Left hindlimb (tissue), 1 donor: Measurements from ENCODE around the gene ATF5.
"Not testable (repeated sequence)": the region's sequence is repeated elsewhere in the genome, so short reads cannot be mapped to it uniquely, and the experiment has no call there.

Experiments
- DNase-seq: peaks from one replicate; pipeline ENCODE4 v3.0.0-alpha.2; 2018

ATF5 gene

GRCh38 chr19:49949742-49950589 is 21.0 kb downstream of the ATF5 start:
- no peak for DNase-seq

GRCh38 chr19:49950590-49950948 is 21.6 kb downstream of the ATF5 start:
- no peak for DNase-seq

- DNase-seq: no peak
Observed at GRCh38 chr19:49950956-49951526, 22.0 kb downstream of the ATF5 start.

GRCh38 chr19:49951806-49952478 is 22.9 kb downstream of the ATF5 start:
- DNase-seq: no peak

- DNase-seq: no peak
Observed at GRCh38 chr19:49952479-49952836, 23.5 kb downstream of the ATF5 start.

- no peak for DNase-seq
Observed at GRCh38 chr19:49952906-49953305, 23.9 kb downstream of the ATF5 start.

GRCh38 chr19:49953416-49953815 is 24.4 kb downstream of the ATF5 start:
- DNase-seq: no peak

GRCh38 chr19:49954092-49954829 is 25.3 kb downstream of the ATF5 start:
- no peak for DNase-seq

GRCh38 chr19:49954933-49955332 is 25.9 kb downstream of the ATF5 start:
- no peak for DNase-seq

- DNase-seq: no peak
Observed at GRCh38 chr19:49956115-49956495, 27.1 kb downstream of the ATF5 start.

- no peak for DNase-seq
Observed at GRCh38 chr19:49957262-49957915, 28.4 kb downstream of the ATF5 start.

GRCh38 chr19:49958144-49958543 is 29.1 kb downstream of the ATF5 start:
- DNase-seq: not testable (repeated sequence)

GRCh38 chr19:49958596-49958995 is 29.6 kb downstream of the ATF5 start:
- not testable (repeated sequence) for DNase-seq

GRCh38 chr19:49959892-49960291 is 30.9 kb downstream of the ATF5 start:
- not testable (repeated sequence) for DNase-seq

GRCh38 chr19:49960980-49961379 is 32.0 kb downstream of the ATF5 start, which contains the start of gene SIGLEC11:
TSS of gene SIGLEC11 (minus strand) at chr19:49961172. CDS start at chr19:49961081, 91 bp downstream.
- DNase-seq: not testable (repeated sequence)

GRCh38 chr19:49968279-49968922 is 39.4 kb downstream of the ATF5 start:
- no peak for DNase-seq

GRCh38 chr19:49969355-49969754 is 40.4 kb downstream of the ATF5 start:
- DNase-seq: not testable (repeated sequence)

GRCh38 chr19:49971991-49972411 is 43.0 kb downstream of the ATF5 start:
- DNase-seq: no peak

GRCh38 chr19:49972841-49973240 is 43.8 kb downstream of the ATF5 start:
- DNase-seq: no peak

GRCh38 chr19:49973987-49974386 is 45.0 kb downstream of the ATF5 start:
- no peak for DNase-seq

GRCh38 chr19:49975051-49975450 is 46.0 kb downstream of the ATF5 start:
- no peak for DNase-seq

GRCh38 chr19:49976496-49976895 is 47.5 kb downstream of the ATF5 start:
- DNase-seq: no peak
